Mucosa of descending colon (tissue), 3 donors: ENCODE measurements around the gene ASIC1. TPM values are rescaled to one million over a fixed set of nuclear protein-coding genes. Genes with fewer than 3 reads are reported as not detected.

Source experiments
- ATAC-seq: fragments of 200-7000 bp; cut with Tn5 transposase; one replicate; pipeline ENCODE4 v1.9.1; 2020; ENCODE audit warnings: mild to moderate bottlenecking, moderate library complexity
- DNase-seq, 3 donors: peaks; one replicate each; pipeline ENCODE4 v3.0.0-alpha.2; 2020
- H3K36me3 ChIP-seq: fragments of 200-600 bp; one replicate; pipeline ENCODE4 v1.8.0; 2021; ENCODE audit warnings: low read depth, mild to moderate bottlenecking
- H3K4me1 ChIP-seq: fragments of 200-600 bp; one replicate; pipeline ENCODE4 v1.8.0; 2021; ENCODE audit warnings: low read depth, mild to moderate bottlenecking
- H3K4me3 ChIP-seq: fragments of 200-600 bp; one replicate; pipeline ENCODE4 v1.8.0; 2021; ENCODE audit warnings: mild to moderate bottlenecking
- H3K9me3 ChIP-seq: fragments of 200-600 bp; one replicate; pipeline ENCODE4 v1.8.0; 2021; ENCODE audit warnings: mild to moderate bottlenecking
- intact Hi-C, 2 donors: fragments of 100-400 bp; cut with DNase I in 1 of 2; cut with micrococcal nuclease in 1 of 2; formaldehyde crosslinking; loops; one replicate each; pipeline versions ENCODE4 v1.11.0 to v1.11.1; 2022; cut with DNase I, micrococcal nuclease
- total RNA-seq, 3 donors: library from RNA; stranded (reverse); fragmentation: NEBNext Ultra II Directional in 2 of 3; extraction: Animal tissue kit (Norgen Biotek cat#: 25700) in 2 of 3; gene quantifications; one replicate each; pipeline versions ENCODE4 v1.2.1 to v1.2.4, GENCODE V29; 2021 to 2023
- TF ChIP-seq, protein P1 (sequence below): fragments of 200-600 bp; IDR thresholded peaks from one replicate; pipeline ENCODE4 v1.8.0; 2022; ENCODE audit warnings: antibody characterized with exemption, mild to moderate bottlenecking
- donor health status: DM: no; HTN: no; CAD: no; lungs with moderate emphysema.
- donor health status: DM: no; HTN: no; CAD: no.
- donor health status: DM: no; HTN: yes; CAD: no.

Gene ASIC1
- total RNA-seq, 3 donors from 2014 or later, result 0.35 to 9.9 (median 1.7) TPM

DNA sequence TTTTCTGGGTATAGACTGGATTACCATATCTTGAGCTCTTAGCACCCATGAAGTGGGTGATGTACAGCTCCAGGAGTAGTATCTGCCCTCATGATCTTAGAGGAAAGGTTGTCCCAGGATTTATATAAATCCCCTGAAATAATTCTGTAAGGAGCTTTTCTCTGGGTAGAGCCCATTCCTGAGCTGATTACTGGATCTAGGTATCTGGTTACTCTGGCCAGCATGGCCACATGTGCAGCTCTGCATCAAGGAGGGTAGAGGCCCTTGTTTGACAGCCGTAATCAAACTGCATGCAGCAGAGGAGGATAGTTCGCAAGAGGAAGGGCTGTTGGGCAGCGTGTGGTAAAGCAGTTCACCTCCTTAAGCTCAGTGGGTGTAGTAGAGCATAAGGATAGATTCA is 63.1 kb downstream of the ASIC1 start:
- peaks cover 31% of the 10 kb centered on the region for H3K4me1 ChIP-seq
- ATAC-seq, result peak; percentile 20

DNA sequence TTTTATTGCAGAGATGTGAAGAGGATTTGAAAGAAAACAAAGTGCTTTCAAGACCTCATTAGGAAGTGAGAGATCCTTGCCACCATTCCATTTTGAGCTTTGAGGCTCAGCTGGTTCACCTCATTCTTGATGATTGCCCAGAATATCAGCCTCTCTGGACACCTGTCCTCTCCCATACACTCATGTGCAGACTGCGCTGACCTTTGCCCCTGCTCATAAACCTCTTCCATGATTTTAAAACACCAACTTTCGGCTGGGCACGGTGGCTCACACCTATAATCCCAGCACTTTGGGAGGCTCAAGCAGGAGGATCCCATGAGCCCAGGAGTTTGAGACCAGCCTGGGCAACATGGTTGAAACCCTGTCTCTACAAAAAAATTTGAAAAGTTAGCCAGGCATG is 63.6 kb downstream of the ASIC1 start:
- Histone ChIP-seq H3K4me3 (no peak overlapping the region), H3K4me1 (peaks cover 33% of the 10 kb centered on the region), H3K9me3 (no peaks in the 10 kb centered on the region), H3K36me3 (no peaks in the 10 kb centered on the region)
- intact Hi-C loops, result no loop called here
- TF ChIP-seq, protein P1, sequence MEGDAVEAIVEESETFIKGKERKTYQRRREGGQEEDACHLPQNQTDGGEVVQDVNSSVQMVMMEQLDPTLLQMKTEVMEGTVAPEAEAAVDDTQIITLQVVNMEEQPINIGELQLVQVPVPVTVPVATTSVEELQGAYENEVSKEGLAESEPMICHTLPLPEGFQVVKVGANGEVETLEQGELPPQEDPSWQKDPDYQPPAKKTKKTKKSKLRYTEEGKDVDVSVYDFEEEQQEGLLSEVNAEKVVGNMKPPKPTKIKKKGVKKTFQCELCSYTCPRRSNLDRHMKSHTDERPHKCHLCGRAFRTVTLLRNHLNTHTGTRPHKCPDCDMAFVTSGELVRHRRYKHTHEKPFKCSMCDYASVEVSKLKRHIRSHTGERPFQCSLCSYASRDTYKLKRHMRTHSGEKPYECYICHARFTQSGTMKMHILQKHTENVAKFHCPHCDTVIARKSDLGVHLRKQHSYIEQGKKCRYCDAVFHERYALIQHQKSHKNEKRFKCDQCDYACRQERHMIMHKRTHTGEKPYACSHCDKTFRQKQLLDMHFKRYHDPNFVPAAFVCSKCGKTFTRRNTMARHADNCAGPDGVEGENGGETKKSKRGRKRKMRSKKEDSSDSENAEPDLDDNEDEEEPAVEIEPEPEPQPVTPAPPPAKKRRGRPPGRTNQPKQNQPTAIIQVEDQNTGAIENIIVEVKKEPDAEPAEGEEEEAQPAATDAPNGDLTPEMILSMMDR, result no peak
- DNase-seq (peak in 1 of 3 donors; percentile 42), ATAC-seq (peak; percentile 69)

More for the DNA sequence above, 63.1 kb downstream of the ASIC1 start:
- Histone ChIP-seq H3K9me3 (no peaks in the 10 kb centered on the region), H3K4me3 (no peak overlapping the region), H3K36me3 (no peaks in the 10 kb centered on the region)
- no peak for DNase-seq
- intact Hi-C loops, result no loop called here
- TF ChIP-seq, protein P1, result no peak

DNA sequence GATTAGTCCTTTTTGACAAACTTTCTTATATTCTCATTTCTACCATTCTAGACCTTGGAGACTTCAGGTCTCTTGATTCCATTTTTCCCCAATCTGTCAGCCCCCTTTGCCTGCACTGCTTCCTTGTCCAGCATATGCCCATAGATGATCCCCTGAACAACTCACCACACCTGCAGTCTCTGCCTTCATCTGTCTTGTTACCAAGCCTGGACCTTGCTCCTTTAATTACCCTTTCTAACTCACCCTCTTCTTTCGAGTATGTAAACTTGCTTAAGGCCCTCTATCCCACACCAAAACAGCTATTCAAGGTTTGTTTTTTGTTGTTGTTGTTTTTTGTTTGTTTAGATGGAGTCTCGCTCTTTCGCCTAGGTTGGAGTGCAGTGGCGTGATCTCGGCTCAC is 64.2 kb downstream of the ASIC1 start:
- Histone ChIP-seq H3K4me1 (peaks cover 36% of the 10 kb centered on the region), H3K36me3 (peaks cover under 1% of the 10 kb centered on the region), H3K4me3 (no peak overlapping the region), H3K9me3 (no peaks in the 10 kb centered on the region)
- no peak for DNase-seq
- intact Hi-C loops, result no loop called here
- TF ChIP-seq, protein P1, result no peak
- peak; percentile 79 for ATAC-seq

DNA sequence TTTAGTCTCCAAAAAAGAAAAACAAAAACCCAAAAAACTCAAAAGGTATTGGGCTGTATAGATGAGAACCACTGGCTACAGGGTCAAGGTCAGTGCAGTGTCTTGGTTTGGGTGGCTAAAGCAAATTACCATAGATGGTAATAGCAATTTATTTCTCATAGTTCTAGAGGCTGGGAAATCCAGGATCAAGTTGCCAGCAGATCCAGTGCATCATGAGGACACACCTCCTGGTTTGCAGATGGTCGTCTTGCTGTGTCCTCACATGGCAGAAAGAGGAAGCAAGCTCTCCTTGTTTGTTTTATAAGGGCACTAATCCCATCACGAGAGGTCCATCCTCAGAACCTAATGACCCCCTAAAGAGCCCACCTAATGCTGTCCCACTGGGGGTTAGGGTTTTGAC is 65.8 kb downstream of the ASIC1 start:
- no peaks in the 10 kb centered on the region for H3K9me3 ChIP-seq
- peaks cover 3% of the 10 kb centered on the region for H3K36me3 ChIP-seq
- ATAC-seq (no peak), DNase-seq (no peak)
- intact Hi-C loops, result no loop called here
- H3K4me3 ChIP-seq, result no peak overlapping the region
- H3K4me1 ChIP-seq, result peaks cover 31% of the 10 kb centered on the region
- TF ChIP-seq, protein P1, result no peak

DNA sequence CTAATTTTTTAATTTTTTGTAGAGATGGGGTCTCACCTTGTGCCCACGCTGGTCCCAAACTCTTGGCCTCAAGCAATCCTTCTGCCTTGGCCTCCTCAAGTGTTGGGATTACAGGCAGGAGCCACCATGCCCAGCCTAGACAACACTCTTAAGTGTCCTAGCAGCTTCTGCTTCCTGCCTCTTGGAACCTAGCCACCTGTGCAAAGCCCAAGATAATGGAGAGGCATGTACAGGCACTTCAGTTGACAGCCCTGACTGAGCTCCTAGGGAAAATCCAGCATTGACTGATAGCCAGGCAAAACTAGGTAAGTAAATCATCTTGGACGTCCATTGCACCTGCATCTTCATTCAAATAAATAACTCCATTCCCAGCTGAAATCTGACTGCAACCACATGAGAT is 70.2 kb downstream of the ASIC1 start:
- H3K4me1 ChIP-seq, result peaks cover 11% of the 10 kb centered on the region
- no peak for DNase-seq
- ATAC-seq, result no peak
- intact Hi-C loops, result no loop called here
- no peaks in the 10 kb centered on the region for H3K9me3 ChIP-seq
- no peak overlapping the region for H3K4me3 ChIP-seq
- TF ChIP-seq, protein P1, result no peak
- peaks cover 3% of the 10 kb centered on the region for H3K36me3 ChIP-seq

DNA sequence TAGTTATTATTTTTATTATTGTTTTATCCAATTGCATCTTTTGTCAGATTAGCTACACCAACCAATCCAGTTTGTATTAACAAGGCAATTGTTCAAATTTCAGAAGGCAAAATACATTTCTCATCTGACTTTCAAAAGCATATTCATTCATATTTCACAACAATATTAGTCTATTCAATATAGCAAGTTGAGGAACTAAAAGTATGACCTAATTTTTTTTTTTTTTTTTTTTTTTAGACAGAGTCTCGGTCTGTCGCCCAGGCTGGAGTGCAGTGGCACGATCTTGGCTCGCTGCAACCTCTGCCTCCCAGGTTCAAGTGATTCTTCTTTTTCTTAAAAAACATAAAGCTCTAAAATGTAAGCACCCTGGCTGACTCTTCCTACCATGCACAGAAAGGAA is 71.9 kb downstream of the ASIC1 start:
- Histone ChIP-seq H3K36me3 (peaks cover 3% of the 10 kb centered on the region), H3K4me1 (peaks cover 5% of the 10 kb centered on the region), H3K4me3 (no peak overlapping the region), H3K9me3 (no peaks in the 10 kb centered on the region)
- intact Hi-C loops, result no loop called here
- TF ChIP-seq, protein P1, result no peak
- ATAC-seq (no peak), DNase-seq (no peak)
